Stimulated activated CD4-positive, alpha-beta T cell treated with anti-CD3 and anti-CD28 coated beads, Interleukin-4, amount 100 ng/mL, for 4 hours (primary cell): ENCODE results near the gene CFDP1.
"Not testable (repeated sequence)": the region's sequence is repeated elsewhere in the genome, so short reads cannot be mapped to it uniquely, and the experiment has no call there.

Experiments
- DNase-seq, 2 experiments: peaks; one replicate each; pipeline ENCODE4 v3.0.0-alpha.2; 2020

The CFDP1 gene

GRCh38 chr16:75287708-75288107, 145.6 kb downstream of the CFDP1 start:
- no peak for DNase-seq

GRCh38 chr16:75286389-75286788, 146.9 kb downstream of the CFDP1 start:
- DNase-seq = no peak

- no peak for DNase-seq
These were observed 150.6 kb downstream of the CFDP1 start for GRCh38 chr16:75282466-75283281.

GRCh38 chr16:75281826-75282225, 151.5 kb downstream of the CFDP1 start:
- no peak for DNase-seq

GRCh38 chr16:75281009-75281408, 152.3 kb downstream of the CFDP1 start:
- DNase-seq = not testable (repeated sequence)

GRCh38 chr16:75280331-75280804, 152.9 kb downstream of the CFDP1 start:
- no peak for DNase-seq

GRCh38 chr16:75279305-75279704, 154.0 kb downstream of the CFDP1 start:
- no peak for DNase-seq

- no peak for DNase-seq
These were observed 160.0 kb downstream of the CFDP1 start for GRCh38 chr16:75273054-75273925.

- not testable (repeated sequence) for DNase-seq
These were observed 160.7 kb downstream of the CFDP1 start for GRCh38 chr16:75272629-75273028.

- DNase-seq = no peak
These were observed 161.2 kb downstream of the CFDP1 start for GRCh38 chr16:75272097-75272551.

- no peak for DNase-seq
These were observed 161.7 kb downstream of the CFDP1 start for GRCh38 chr16:75271441-75272096.

- not testable (repeated sequence) for DNase-seq
These were observed 163.9 kb downstream of the CFDP1 start for GRCh38 chr16:75269358-75269757.

- no peak for DNase-seq
These were observed 165.6 kb downstream of the CFDP1 start for GRCh38 chr16:75267631-75268264.

GRCh38 chr16:75266738-75267630, 166.3 kb downstream of the CFDP1 start:
- DNase-seq = no peak

- DNase-seq = peak in 1 of 2 experiments; percentile 21
These were observed 167.2 kb downstream of the CFDP1 start for GRCh38 chr16:75265911-75266701.

GRCh38 chr16:75264999-75265910, 168.0 kb downstream of the CFDP1 start:
- DNase-seq = no peak

- no peak for DNase-seq
These were observed 168.8 kb downstream of the CFDP1 start for GRCh38 chr16:75264457-75264998.

GRCh38 chr16:75263963-75264445, 169.3 kb downstream of the CFDP1 start:
- no peak for DNase-seq
